ENCODE data around the gene SMPD2.

GRCh38 chr6:109396046-109396718 lies 44.3 kb upstream of the SMPD2 start:
- TF ChIP-seq CTCF (conservative IDR thresholded peaks at IDR 0.05) = no peak
- no peak for TF ChIP-seq EZH2 (IDR thresholded peaks at IDR 0.05; ENCODE audit: low read depth)

Measured in PC-9 (cell line).